Measurements from ENCODE around the gene CAMTA1. TPM values are rescaled to one million over a fixed set of nuclear protein-coding genes. Genes with fewer than 3 reads are reported as not detected.

CAMTA1 gene
- total and polyA plus RNA-seq, 4 donors = 18.0 to 93.5 (median 35.8) TPM

GRCh38 chr1:7279769-7280168 is 494.5 kb downstream of the CAMTA1 start (continued):
- no peak for TF ChIP-seq SP1 (IDR thresholded peaks at IDR 0.05)
- TF ChIP-seq RAD21 (IDR thresholded peaks at IDR 0.05) = no peak
- TF ChIP-seq ZBTB33 (IDR thresholded peaks at IDR 0.05) = no peak

GRCh38 chr1:7280347-7280960 is 495.2 kb downstream of the CAMTA1 start:
- H3K4me3 ChIP-seq (ENCODE audit: low read depth in 1 of 3, low read length in 3 of 3) = no peak overlapping the region
- H3K9me3 ChIP-seq (ENCODE audit: control insufficient read depth in 4 of 4, low read length in 3 of 4) = no peaks in the 10 kb centered on the region
- WGBS = 81% methylated on average over 7 of the region's 7 CpGs
- H3K4me1 ChIP-seq (ENCODE audit: control insufficient read depth in 4 of 4, insufficient read depth in 4 of 4, low read length in 3 of 4) = no peaks in the 10 kb centered on the region
- no peaks in the 10 kb centered on the region for H3K27me3 ChIP-seq (ENCODE audit: control insufficient read depth in 4 of 4, insufficient read depth in 4 of 4, low read length in 3 of 4)
- no peak overlapping the region for H3K27ac ChIP-seq (ENCODE audit: low read depth in 1 of 2, low read length in 2 of 2)
- TF ChIP-seq ZBTB33 (IDR thresholded peaks at IDR 0.05) (no peak), RAD21 (IDR thresholded peaks at IDR 0.05) (no peak), HNF4A (conservative IDR thresholded peaks at IDR 0.05) (no peak), CTCF (IDR thresholded peaks at IDR 0.05; ENCODE audit: low read depth, low read length, missing input control) (no peak), FOXA1 (IDR thresholded peaks at IDR 0.05) (no peak), JUND (IDR thresholded peaks at IDR 0.05) (no peak), GABPA (IDR thresholded peaks at IDR 0.05 in 1 of 2, conservative IDR thresholded peaks at IDR 0.05 in 1 of 2) (no peak), SP1 (IDR thresholded peaks at IDR 0.05) (no peak), YY1 (IDR thresholded peaks at IDR 0.05) (no peak)
- no peaks in the 10 kb centered on the region for H3K36me3 ChIP-seq (ENCODE audit: control insufficient read depth in 4 of 4, insufficient read depth in 3 of 4, low read depth in 1 of 4, low read length in 3 of 4)
- H3K9ac ChIP-seq (ENCODE audit: low read depth in 1 of 2, low read length in 2 of 2) = no peak overlapping the region
- DNase-seq (ENCODE audit: low spot score) = no peak

- 87% methylated on average over 5 of the region's 5 CpGs for WGBS
- DNase-seq (ENCODE audit: low spot score) = no peak
- Histone ChIP-seq H3K9ac (ENCODE audit: low read depth in 1 of 2, low read length in 2 of 2) (no peak overlapping the region), H3K36me3 (ENCODE audit: control insufficient read depth in 4 of 4, insufficient read depth in 3 of 4, low read depth in 1 of 4, low read length in 3 of 4) (no peaks in the 10 kb centered on the region), H3K9me3 (ENCODE audit: control insufficient read depth in 4 of 4, low read length in 3 of 4) (no peaks in the 10 kb centered on the region), H3K27ac (ENCODE audit: low read depth in 1 of 2, low read length in 2 of 2) (no peak overlapping the region), H3K4me3 (ENCODE audit: low read depth in 1 of 3, low read length in 3 of 3) (no peak overlapping the region), H3K27me3 (ENCODE audit: control insufficient read depth in 4 of 4, insufficient read depth in 4 of 4, low read length in 3 of 4) (no peaks in the 10 kb centered on the region), H3K4me1 (ENCODE audit: control insufficient read depth in 4 of 4, insufficient read depth in 4 of 4, low read length in 3 of 4) (no peaks in the 10 kb centered on the region)
- TF ChIP-seq JUND (IDR thresholded peaks at IDR 0.05) = no peak
- no peak for TF ChIP-seq REST (IDR thresholded peaks at IDR 0.05)
- TF ChIP-seq YY1 (IDR thresholded peaks at IDR 0.05) = no peak
- no peak for TF ChIP-seq FOXA1 (IDR thresholded peaks at IDR 0.05)
- no peak for TF ChIP-seq TAF1 (conservative IDR thresholded peaks at IDR 0.05)
- TF ChIP-seq FOXA2 (IDR thresholded peaks at IDR 0.05) = no peak
- TF ChIP-seq HNF4A (conservative IDR thresholded peaks at IDR 0.05) = no peak
- no peak for TF ChIP-seq NR2F2 (IDR thresholded peaks at IDR 0.05)
- TF ChIP-seq HNF4G (IDR thresholded peaks at IDR 0.05) = no peak
- no peak for TF ChIP-seq MAX (IDR thresholded peaks at IDR 0.05)
- no peak for TF ChIP-seq ZBTB33 (IDR thresholded peaks at IDR 0.05)
- no peak for TF ChIP-seq CTCF (IDR thresholded peaks at IDR 0.05; ENCODE audit: low read depth, low read length, missing input control)
These were observed 496.6 kb downstream of the CAMTA1 start for GRCh38 chr1:7281821-7282220.

Data from liver (tissue), 9 donors.